GM12873 (cell line): ENCODE results near the gene SLC17A9.

ENCODE experiments used
- CTCF ChIP-seq: IDR thresholded peaks from 2 replicates; pipeline ENCODE4 v1.5.1; 2012; ENCODE audit warnings: low read depth, mild to moderate bottlenecking, moderate library complexity, low read length, control low read depth; ENCODE audit not compliant: insufficient read depth; ENCODE audit errors: missing control alignments

The SLC17A9 gene

GRCh38 chr20:62978561-62978943 is 26.0 kb downstream of the SLC17A9 start:
- no peak for TF ChIP-seq CTCF

GRCh38 chr20:62979310-62979709 is 26.8 kb downstream of the SLC17A9 start:
- peak; percentile 7 for TF ChIP-seq CTCF

GRCh38 chr20:62979876-62980373 is 27.4 kb downstream of the SLC17A9 start:
- TF ChIP-seq CTCF: no peak

GRCh38 chr20:62980380-62980960 is 28.0 kb downstream of the SLC17A9 start:
- no peak for TF ChIP-seq CTCF

- no peak for TF ChIP-seq CTCF
These were observed 28.5 kb downstream of the SLC17A9 start for GRCh38 chr20:62980970-62981369.

- no peak for TF ChIP-seq CTCF
These were observed 29.9 kb downstream of the SLC17A9 start for GRCh38 chr20:62982124-62983075.

- TF ChIP-seq CTCF: no peak
These were observed 30.7 kb downstream of the SLC17A9 start for GRCh38 chr20:62983210-62983609.
